ENCODE data around the gene RYR2. TPM values are rescaled to one million over a fixed set of nuclear protein-coding genes. Genes with fewer than 3 reads are reported as not detected.

RYR2 gene
- total RNA-seq (2014; rRNA removed; shearing (Covaris generic)) (not detected in 2 replicates), total RNA-seq (2022) (not detected in 2 replicates), Bru-seq, nascent RNA (percentile 1 among the genes with signal in this experiment), BruChase-seq, experiment 1, labeled RNA remaining after a 6-hour chase (not detected), BruChase-seq, experiment 2, labeled RNA remaining after a 2-hour chase (percentile 1 among the genes with signal in this experiment)
- long read RNA-seq = 0 reads

DNA sequence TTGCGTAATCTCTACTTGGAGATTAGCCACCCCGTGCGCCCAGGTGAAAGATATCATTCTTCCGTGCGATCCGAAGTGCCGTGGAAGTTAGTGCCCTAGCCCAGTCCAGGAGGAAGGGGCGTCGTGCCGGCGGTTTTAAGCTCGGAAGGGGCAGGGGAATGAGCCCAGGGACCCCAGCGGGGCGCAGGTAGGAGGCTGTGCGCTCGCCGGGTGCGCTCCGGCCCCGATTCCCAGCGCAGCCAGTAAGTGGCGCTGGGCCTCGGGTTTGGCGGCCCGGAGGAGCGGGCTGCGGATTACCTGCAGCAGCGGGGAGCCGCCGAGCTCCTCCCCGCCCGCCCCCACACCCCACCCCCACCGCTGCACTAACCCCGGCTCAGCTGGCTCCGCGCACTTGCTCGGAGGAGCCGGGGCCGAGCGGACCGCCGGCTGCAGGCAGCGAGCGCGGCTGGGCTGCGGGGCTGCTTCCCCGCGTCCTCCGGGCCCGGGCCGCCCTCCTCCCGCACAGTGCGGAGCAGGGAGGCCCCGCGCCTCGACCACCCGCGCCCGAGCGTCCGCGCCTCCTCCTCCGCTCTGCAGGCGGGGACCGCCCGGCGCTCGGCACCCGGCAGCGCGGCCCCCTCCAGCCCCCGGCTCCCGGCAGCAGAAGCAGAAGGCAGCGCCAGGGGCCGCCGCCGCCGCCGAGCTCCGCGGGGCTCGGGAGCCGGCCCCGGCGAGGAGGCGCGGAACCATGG lies at the start of gene RYR2:
Gene RYR2 (plus strand): TSS at position 390 of the 731 bp plus-strand sequence. CDS start 338 bp downstream, at position 728.
- no TSS peak for BruUV-seq (replicated peaks)
- Histone ChIP-seq H3K9me2 (ENCODE audit: insufficient read depth, low read length) (no peaks in the 10 kb centered on the region), H3K79me2 (ENCODE audit: insufficient read depth, low read depth, low read length) (no peaks in the 10 kb centered on the region), H3K27ac (ENCODE audit: low read depth, low read length, poor library complexity, severe bottlenecking) (no peak within 1 kb of the TSS), H3K4me3 (ENCODE audit: low read depth, low read length, poor library complexity, severe bottlenecking) (no peak within 1 kb of the TSS), H2AFZ (ENCODE audit: low read length) (no peak within 1 kb of the TSS), H3K4me2 (ENCODE audit: low read length) (no peak within 1 kb of the TSS), H3K36me3 (ENCODE audit: insufficient read depth, low read length) (no peaks in the 10 kb centered on the region), H3K9me3 (ENCODE audit: low read length) (no peaks in the 10 kb centered on the region), H4K20me1 (ENCODE audit: insufficient read depth, low read length) (no peaks in the 10 kb centered on the region), H3K4me1 (ENCODE audit: insufficient read depth, low read length, poor library complexity, severe bottlenecking) (no peaks in the 10 kb centered on the region)
- intact Hi-C loops (cut with micrococcal nuclease; ENCODE audit: unreplicated experiment) = no loop called here
- no peak for DNase-seq (ENCODE audit: low spot score)
- ChIA-PET POLR2A (no interaction called here), CTCF (ENCODE audit: unreplicated experiment) (no interaction called here)
- TF ChIP-seq, protein P1, sequence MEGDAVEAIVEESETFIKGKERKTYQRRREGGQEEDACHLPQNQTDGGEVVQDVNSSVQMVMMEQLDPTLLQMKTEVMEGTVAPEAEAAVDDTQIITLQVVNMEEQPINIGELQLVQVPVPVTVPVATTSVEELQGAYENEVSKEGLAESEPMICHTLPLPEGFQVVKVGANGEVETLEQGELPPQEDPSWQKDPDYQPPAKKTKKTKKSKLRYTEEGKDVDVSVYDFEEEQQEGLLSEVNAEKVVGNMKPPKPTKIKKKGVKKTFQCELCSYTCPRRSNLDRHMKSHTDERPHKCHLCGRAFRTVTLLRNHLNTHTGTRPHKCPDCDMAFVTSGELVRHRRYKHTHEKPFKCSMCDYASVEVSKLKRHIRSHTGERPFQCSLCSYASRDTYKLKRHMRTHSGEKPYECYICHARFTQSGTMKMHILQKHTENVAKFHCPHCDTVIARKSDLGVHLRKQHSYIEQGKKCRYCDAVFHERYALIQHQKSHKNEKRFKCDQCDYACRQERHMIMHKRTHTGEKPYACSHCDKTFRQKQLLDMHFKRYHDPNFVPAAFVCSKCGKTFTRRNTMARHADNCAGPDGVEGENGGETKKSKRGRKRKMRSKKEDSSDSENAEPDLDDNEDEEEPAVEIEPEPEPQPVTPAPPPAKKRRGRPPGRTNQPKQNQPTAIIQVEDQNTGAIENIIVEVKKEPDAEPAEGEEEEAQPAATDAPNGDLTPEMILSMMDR (conservative IDR thresholded peaks at IDR 0.05; ENCODE audit: low read length) = no peak
- no peak for TF ChIP-seq EZH2phosphoT487 (IDR thresholded peaks at IDR 0.05; ENCODE audit: borderline replicate concordance, low read depth, low read length)

DNA sequence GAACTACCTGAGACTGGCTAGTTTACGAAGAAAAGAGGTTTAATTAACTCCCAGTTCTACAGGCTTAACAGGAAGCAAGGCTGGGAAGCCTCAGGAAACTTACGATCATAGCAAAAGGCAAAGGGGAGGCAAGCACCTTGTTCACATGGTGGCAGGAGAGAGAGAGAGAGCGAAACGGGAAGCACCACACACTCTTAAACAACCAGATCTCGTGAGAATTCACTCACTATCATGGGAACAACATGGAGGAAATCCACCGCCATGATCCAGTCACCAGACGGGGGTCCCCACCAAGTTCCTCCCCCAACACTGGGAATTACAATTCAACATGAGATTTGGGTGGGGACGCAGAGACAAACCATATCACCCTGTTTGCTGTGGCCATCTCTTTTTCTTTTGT lies 49.5 kb upstream of the RYR2 start:
- H3K9me3 ChIP-seq (ENCODE audit: low read length) = no peaks in the 10 kb centered on the region
- CTCF ChIA-PET (ENCODE audit: unreplicated experiment) = no interaction called here
- no peaks in the 10 kb centered on the region for H3K36me3 ChIP-seq (ENCODE audit: insufficient read depth, low read length)
- no peaks in the 10 kb centered on the region for H3K9me2 ChIP-seq (ENCODE audit: insufficient read depth, low read length)
- TF ChIP-seq, protein P1 (conservative IDR thresholded peaks at IDR 0.05; ENCODE audit: low read length) = no peak
- no peak for TF ChIP-seq EZH2phosphoT487 (IDR thresholded peaks at IDR 0.05; ENCODE audit: borderline replicate concordance, low read depth, low read length)
- no peaks in the 10 kb centered on the region for H4K20me1 ChIP-seq (ENCODE audit: insufficient read depth, low read length)
- H3K4me3 ChIP-seq (ENCODE audit: low read depth, low read length, poor library complexity, severe bottlenecking) = no peak overlapping the region
- intact Hi-C loops (cut with micrococcal nuclease; ENCODE audit: unreplicated experiment) = no loop called here
- no peaks in the 10 kb centered on the region for H3K79me2 ChIP-seq (ENCODE audit: insufficient read depth, low read depth, low read length)
- DNase-seq (ENCODE audit: low spot score) = no peak
- H3K4me2 ChIP-seq (ENCODE audit: low read length) = no peak overlapping the region
- H2AFZ ChIP-seq (ENCODE audit: low read length) = no peak overlapping the region
- no TSS peak for BruUV-seq (replicated peaks)
- POLR2A ChIA-PET = interaction anchor here (0.6 to 0.7 kb wide), 2 partner anchors 19 to 212 kb away, joined by 3 read pairs; no protein-coding TSS in a partner anchor
- H3K27ac ChIP-seq (ENCODE audit: low read depth, low read length, poor library complexity, severe bottlenecking) = no peak overlapping the region
- no peaks in the 10 kb centered on the region for H3K4me1 ChIP-seq (ENCODE audit: insufficient read depth, low read length, poor library complexity, severe bottlenecking)

DNA sequence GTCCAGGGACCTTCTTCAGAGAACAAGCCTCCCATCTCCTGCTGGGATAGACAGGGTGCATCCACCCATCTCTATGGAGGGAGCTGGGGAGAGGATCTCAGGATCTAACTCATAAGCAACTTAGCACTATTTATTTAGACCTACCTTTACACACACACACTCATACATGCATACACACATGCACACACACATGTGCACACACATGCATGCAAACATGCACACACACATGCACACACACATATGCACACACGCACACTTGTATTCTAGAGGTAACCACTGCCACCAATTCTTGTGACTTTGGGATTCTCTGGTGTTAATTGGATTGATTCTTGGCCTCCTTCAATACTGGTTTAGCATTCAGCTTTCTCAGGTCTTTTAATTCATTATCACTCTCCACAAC lies 47.5 kb upstream of the RYR2 start:
- H4K20me1 ChIP-seq (ENCODE audit: insufficient read depth, low read length) = no peaks in the 10 kb centered on the region
- H3K27ac ChIP-seq (ENCODE audit: low read depth, low read length, poor library complexity, severe bottlenecking) = no peak overlapping the region
- no peaks in the 10 kb centered on the region for H3K36me3 ChIP-seq (ENCODE audit: insufficient read depth, low read length)
- no peaks in the 10 kb centered on the region for H3K79me2 ChIP-seq (ENCODE audit: insufficient read depth, low read depth, low read length)
- H2AFZ ChIP-seq (ENCODE audit: low read length) = no peak overlapping the region
- intact Hi-C loops (cut with micrococcal nuclease; ENCODE audit: unreplicated experiment) = no loop called here
- CTCF ChIA-PET (ENCODE audit: unreplicated experiment) = no interaction called here
- DNase-seq (ENCODE audit: low spot score) = no peak
- no peaks in the 10 kb centered on the region for H3K4me1 ChIP-seq (ENCODE audit: insufficient read depth, low read length, poor library complexity, severe bottlenecking)
- no peak for TF ChIP-seq EZH2phosphoT487 (IDR thresholded peaks at IDR 0.05; ENCODE audit: borderline replicate concordance, low read depth, low read length)
- TF ChIP-seq, protein P1 (conservative IDR thresholded peaks at IDR 0.05; ENCODE audit: low read length) = no peak
- H3K4me2 ChIP-seq (ENCODE audit: low read length) = no peak overlapping the region
- no TSS peak for BruUV-seq (replicated peaks)
- H3K9me3 ChIP-seq (ENCODE audit: low read length) = no peaks in the 10 kb centered on the region
- POLR2A ChIA-PET = no interaction called here
- H3K4me3 ChIP-seq (ENCODE audit: low read depth, low read length, poor library complexity, severe bottlenecking) = no peak overlapping the region
- H3K9me2 ChIP-seq (ENCODE audit: insufficient read depth, low read length) = no peaks in the 10 kb centered on the region
